Measurements from ENCODE around the gene CPXM2.

The CPXM2 gene

GRCh38 chr10:123774132-123774742, 117.4 kb downstream of the CPXM2 start:
- no peaks in the 10 kb centered on the region for H3K36me3 ChIP-seq (ENCODE audit: low read length)
- no peaks in the 10 kb centered on the region for H4K20me1 ChIP-seq (ENCODE audit: low read depth, low read length)
- no peak overlapping the region for H3K9ac ChIP-seq (ENCODE audit: low read length)
- H2AFZ ChIP-seq (ENCODE audit: low read depth, low read length, severe bottlenecking), result no peak overlapping the region
- no peaks in the 10 kb centered on the region for H3F3A ChIP-seq (ENCODE audit: insufficient read depth)
- H3K4me2 ChIP-seq (ENCODE audit: low read depth, low read length, poor library complexity, severe bottlenecking), result no peak overlapping the region
- no peaks in the 10 kb centered on the region for H3K79me2 ChIP-seq (ENCODE audit: insufficient read depth, low read length)
- no peak overlapping the region for H3K4me3 ChIP-seq (ENCODE audit: insufficient read depth, low read length, poor library complexity, severe bottlenecking)
- TF ChIP-seq EZH2phosphoT487 (conservative IDR thresholded peaks at IDR 0.05; ENCODE audit: low read length) (no peak), CTCF (IDR thresholded peaks at IDR 0.05; ENCODE audit: insufficient read depth, low read length, poor library complexity, severe bottlenecking) (no peak)
- no peak overlapping the region for H3K27ac ChIP-seq (ENCODE audit: low read depth, low read length)
- no peaks in the 10 kb centered on the region for H3K27me3 ChIP-seq (ENCODE audit: low read length)
- H3K9me2 ChIP-seq (replicated peaks; ENCODE audit: insufficient read depth, low read length), result no peaks in the 10 kb centered on the region
- H3K9me3 ChIP-seq (ENCODE audit: insufficient read depth, low read length), result 0 out of 2 replicates have a peak, but pooled peaks cover 6% of the 10 kb centered on the region

GRCh38 chr10:123772645-123773508, 118.7 kb downstream of the CPXM2 start:
- H3F3A ChIP-seq (ENCODE audit: insufficient read depth), result no peaks in the 10 kb centered on the region
- H3K9ac ChIP-seq (ENCODE audit: low read length), result no peak overlapping the region
- H3K36me3 ChIP-seq (ENCODE audit: low read length), result no peaks in the 10 kb centered on the region
- no peak overlapping the region for H3K4me2 ChIP-seq (ENCODE audit: low read depth, low read length, poor library complexity, severe bottlenecking)
- no peak overlapping the region for H2AFZ ChIP-seq (ENCODE audit: low read depth, low read length, severe bottlenecking)
- H3K4me3 ChIP-seq (ENCODE audit: insufficient read depth, low read length, poor library complexity, severe bottlenecking), result no peak overlapping the region
- H3K27ac ChIP-seq (ENCODE audit: low read depth, low read length), result no peak overlapping the region
- no peaks in the 10 kb centered on the region for H3K79me2 ChIP-seq (ENCODE audit: insufficient read depth, low read length)
- H3K9me3 ChIP-seq (ENCODE audit: insufficient read depth, low read length), result 0 out of 2 replicates have a peak, but pooled peaks cover 6% of the 10 kb centered on the region
- no peaks in the 10 kb centered on the region for H4K20me1 ChIP-seq (ENCODE audit: low read depth, low read length)
- TF ChIP-seq EZH2phosphoT487 (conservative IDR thresholded peaks at IDR 0.05; ENCODE audit: low read length) (no peak), CTCF (IDR thresholded peaks at IDR 0.05; ENCODE audit: insufficient read depth, low read length, poor library complexity, severe bottlenecking) (no peak)
- H3K27me3 ChIP-seq (ENCODE audit: low read length), result no peaks in the 10 kb centered on the region
- no peaks in the 10 kb centered on the region for H3K9me2 ChIP-seq (replicated peaks; ENCODE audit: insufficient read depth, low read length)

GRCh38 chr10:123771877-123772644, 119.5 kb downstream of the CPXM2 start:
- TF ChIP-seq CTCF (IDR thresholded peaks at IDR 0.05; ENCODE audit: insufficient read depth, low read length, poor library complexity, severe bottlenecking) (no peak), EZH2phosphoT487 (conservative IDR thresholded peaks at IDR 0.05; ENCODE audit: low read length) (no peak)
- H3K4me3 ChIP-seq (ENCODE audit: insufficient read depth, low read length, poor library complexity, severe bottlenecking), result no peak overlapping the region
- no peaks in the 10 kb centered on the region for H3K9me2 ChIP-seq (replicated peaks; ENCODE audit: insufficient read depth, low read length)

More at GRCh38 chr10:123771877-123772644, 119.5 kb downstream of the CPXM2 start:
- Histone ChIP-seq H4K20me1 (ENCODE audit: low read depth, low read length) (no peaks in the 10 kb centered on the region), H3K27ac (ENCODE audit: low read depth, low read length) (no peak overlapping the region), H3F3A (ENCODE audit: insufficient read depth) (no peaks in the 10 kb centered on the region), H3K27me3 (ENCODE audit: low read length) (no peaks in the 10 kb centered on the region), H3K9me3 (ENCODE audit: insufficient read depth, low read length) (0 out of 2 replicates have a peak, but pooled peaks cover 6% of the 10 kb centered on the region), H3K79me2 (ENCODE audit: insufficient read depth, low read length) (no peaks in the 10 kb centered on the region), H3K9ac (ENCODE audit: low read length) (no peak overlapping the region), H3K36me3 (ENCODE audit: low read length) (no peaks in the 10 kb centered on the region), H3K4me2 (ENCODE audit: low read depth, low read length, poor library complexity, severe bottlenecking) (no peak overlapping the region), H2AFZ (ENCODE audit: low read depth, low read length, severe bottlenecking) (no peak overlapping the region)

Data from SU-DHL-6 (cell line).